Colonic mucosa (tissue), 4 donors: ENCODE results near the gene KLF11. TPM values are rescaled to one million over a fixed set of nuclear protein-coding genes. Genes with fewer than 3 reads are reported as not detected.

ENCODE experiments used
- DNase-seq: peaks from one replicate; pipeline ENCODE4 v3.0.0-alpha.2; 2020
- H3K27ac ChIP-seq: fragments of 200-600 bp; one replicate; pipeline ENCODE4 v1.8.0; 2021
- H3K27me3 ChIP-seq: fragments of 200-600 bp; one replicate; pipeline ENCODE4 v1.8.0; 2021
- H3K36me3 ChIP-seq: fragments of 200-600 bp; one replicate; pipeline ENCODE4 v1.8.0; 2021
- H3K4me1 ChIP-seq: fragments of 200-600 bp; one replicate; pipeline ENCODE4 v1.8.0; 2021; ENCODE audit warnings: mild to moderate bottlenecking
- H3K4me3 ChIP-seq: fragments of 200-600 bp; one replicate; pipeline ENCODE4 v1.8.0; 2021
- H3K9ac ChIP-seq, 2 donors: one replicate each; pipeline ENCODE4 v1.7.0; 2013; ENCODE audit warnings: control low read depth in 2 of 2, low read depth in 2 of 2, low read length in 2 of 2
- H3K9me3 ChIP-seq: fragments of 200-600 bp; one replicate; pipeline ENCODE4 v1.8.0; 2021
- CTCF ChIP-seq: fragments of 200-600 bp; IDR thresholded peaks from one replicate; pipeline ENCODE4 v1.8.0; 2022; ENCODE audit warnings: antibody characterized with exemption, mild to moderate bottlenecking
- intact Hi-C: fragments of 100-400 bp; cut with DNase I; formaldehyde crosslinking; loops from one replicate; pipeline ENCODE4 v1.14.1; 2022
- total RNA-seq, 2 donors: library from RNA; stranded (reverse); fragmentation: NEBNext Ultra II Directional in 1 of 2; extraction: Animal tissue kit (Norgen Biotek cat#: 25700) in 1 of 2; gene quantifications; one replicate each; pipeline ENCODE4 v1.2.1, GENCODE V29; 2021
- donor health status: healthy.
- donor health status: DM: no; HTN: no; CAD: no.
- donor health status: DM: no; HTN: no; CAD: no.

The KLF11 gene
- total RNA-seq, 2 donors from 2014 or later, result 6.6 to 11.2 TPM

GRCh38 chr2:10058251-10059015 lies 15.1 kb downstream of the KLF11 start:
- intact Hi-C loops, result no loop called here
- H3K27me3 ChIP-seq, result no peaks in the 10 kb centered on the region
- DNase-seq, result no peak
- H3K36me3 ChIP-seq, result no peaks in the 10 kb centered on the region
- no peaks in the 10 kb centered on the region for H3K9me3 ChIP-seq
- no peak for TF ChIP-seq CTCF
- no peak overlapping the region for H3K4me3 ChIP-seq
- H3K27ac ChIP-seq, result peak overlapping the region; percentile 74
- H3K4me1 ChIP-seq, result peaks cover 11% of the 10 kb centered on the region
- H3K9ac ChIP-seq, result no peak overlapping the region

DNA sequence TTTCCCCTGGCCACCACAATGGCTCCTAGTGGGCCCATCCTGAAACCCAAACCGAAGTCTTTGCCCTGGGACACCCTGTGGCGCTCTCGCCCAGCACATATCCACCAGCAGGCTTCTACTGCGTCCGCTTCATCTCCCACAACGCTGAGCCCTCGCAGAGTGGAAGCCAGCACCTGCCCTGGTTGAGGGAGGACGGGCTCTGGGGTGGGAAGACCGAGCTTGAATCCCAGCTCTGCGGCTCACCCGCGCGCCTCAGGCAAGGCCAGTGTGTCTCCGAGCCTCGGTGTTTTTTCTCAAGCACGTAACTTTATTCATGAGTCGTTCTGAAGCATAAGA lies 15.6 kb downstream of the KLF11 start:
- intact Hi-C loops, result no loop called here
- Histone ChIP-seq H3K27ac (no peak overlapping the region), H3K4me1 (peaks cover 11% of the 10 kb centered on the region), H3K4me3 (no peak overlapping the region), H3K9me3 (no peaks in the 10 kb centered on the region), H3K9ac (no peak overlapping the region), H3K27me3 (no peaks in the 10 kb centered on the region), H3K36me3 (no peaks in the 10 kb centered on the region)
- no peak for DNase-seq
- TF ChIP-seq CTCF, result no peak

DNA sequence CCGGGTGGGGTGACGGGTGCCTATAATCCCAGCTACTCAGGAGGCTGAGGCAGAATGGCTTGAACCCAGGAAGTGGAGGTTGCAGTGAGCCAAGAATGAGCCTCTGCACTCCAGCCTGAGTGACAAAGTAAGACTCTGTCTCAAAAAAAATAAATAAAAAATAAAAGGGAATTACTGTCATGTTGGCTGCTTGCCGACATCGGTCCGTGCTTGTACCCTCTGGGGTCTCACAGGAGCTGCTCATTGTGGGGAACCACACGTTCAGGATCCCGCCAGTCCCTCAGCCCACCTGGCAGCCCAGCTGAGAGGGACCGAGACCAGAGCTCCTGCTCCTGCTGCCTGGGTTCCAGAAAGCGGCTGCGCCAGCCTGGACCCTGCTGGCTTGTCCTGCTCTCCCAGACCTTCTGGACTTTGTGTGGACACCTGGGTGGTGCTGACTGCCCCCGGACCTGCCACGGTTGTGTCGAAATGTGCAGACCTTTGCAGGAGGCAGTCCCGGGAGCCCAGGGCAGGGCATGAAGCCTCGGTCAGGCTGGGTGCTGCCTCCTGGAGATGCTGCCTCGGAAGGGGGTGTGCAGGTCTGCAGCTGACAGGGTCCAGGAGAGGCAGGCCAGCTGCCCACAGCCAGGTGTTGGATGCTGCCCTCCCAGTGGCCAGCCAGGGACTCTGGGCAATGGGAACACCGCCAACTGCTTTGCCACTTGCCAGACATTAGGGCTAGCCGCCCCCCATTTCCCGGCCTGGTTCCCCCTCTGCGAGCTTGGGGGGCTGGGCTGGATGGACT lies 16.4 kb downstream of the KLF11 start:
- Histone ChIP-seq H3K27me3 (no peaks in the 10 kb centered on the region), H3K4me1 (peaks cover 11% of the 10 kb centered on the region), H3K36me3 (no peaks in the 10 kb centered on the region), H3K27ac (no peak overlapping the region), H3K4me3 (no peak overlapping the region), H3K9ac (no peak overlapping the region), H3K9me3 (no peaks in the 10 kb centered on the region)
- intact Hi-C loops, result no loop called here
- no peak for DNase-seq
- TF ChIP-seq CTCF, result no peak

- no peak for TF ChIP-seq CTCF
- Histone ChIP-seq H3K27ac (no peak overlapping the region), H3K9ac (no peak overlapping the region), H3K36me3 (no peaks in the 10 kb centered on the region), H3K9me3 (no peaks in the 10 kb centered on the region), H3K4me1 (peaks cover 11% of the 10 kb centered on the region), H3K27me3 (no peaks in the 10 kb centered on the region), H3K4me3 (no peak overlapping the region)
- no peak for DNase-seq
- intact Hi-C loops, result no loop called here
These were observed 18.0 kb downstream of the KLF11 start for GRCh38 chr2:10061221-10061925.

DNA sequence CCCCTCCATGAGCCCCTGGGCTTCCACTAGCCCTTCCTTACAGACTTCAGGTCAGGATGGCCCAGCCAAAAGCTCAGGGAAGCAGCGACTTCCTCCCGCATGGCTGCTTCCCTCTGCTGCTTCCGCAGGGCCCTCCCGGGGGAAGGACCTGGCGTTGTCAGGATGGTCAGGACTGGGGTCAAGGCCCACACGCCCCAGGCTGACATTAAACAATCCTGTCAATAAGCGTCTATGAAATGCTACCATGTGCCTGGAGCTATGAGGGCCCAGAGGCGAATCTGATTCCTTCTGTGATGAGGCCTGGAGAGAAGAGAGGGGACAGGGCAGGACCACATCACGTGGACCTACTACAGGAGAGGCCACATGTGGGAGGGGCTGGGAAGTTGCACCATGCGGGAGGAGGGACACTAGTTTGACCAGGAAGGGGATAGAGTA lies 19.6 kb downstream of the KLF11 start:
- Histone ChIP-seq H3K4me1 (peaks cover under 1% of the 10 kb centered on the region), H3K9me3 (no peaks in the 10 kb centered on the region), H3K4me3 (no peak overlapping the region), H3K27me3 (no peaks in the 10 kb centered on the region), H3K9ac (no peak overlapping the region), H3K36me3 (no peaks in the 10 kb centered on the region), H3K27ac (no peak overlapping the region)
- no peak for TF ChIP-seq CTCF
- intact Hi-C loops, result no loop called here
- no peak for DNase-seq
